Skeletal muscle satellite cell (primary cell): ENCODE measurements around the gene DUSP5.
A peak's percentile ranks its signal among the peaks of the same experiment; 100 is the strongest.

Experiments
- H3K27me3 ChIP-seq: 2 replicates; pipeline ENCODE4 v1.7.0; 2013; ENCODE audit warnings: low read length; ENCODE audit not compliant: control insufficient read depth, insufficient read depth
- H3K36me3 ChIP-seq: 2 replicates; pipeline ENCODE4 v1.7.0; 2013; ENCODE audit warnings: mild to moderate bottlenecking, control low read depth, low read length; ENCODE audit not compliant: insufficient read depth
- H3K4me1 ChIP-seq: 2 replicates; pipeline ENCODE4 v1.7.0; 2013; ENCODE audit warnings: low read length; ENCODE audit not compliant: control insufficient read depth, insufficient read depth
- H3K4me2 ChIP-seq: 2 replicates; pipeline ENCODE4 v1.7.0; 2013; ENCODE audit warnings: mild to moderate bottlenecking, low read length
- H3K4me3 ChIP-seq: 2 replicates; pipeline ENCODE4 v1.7.0; 2013; ENCODE audit warnings: low read length
- H3K9ac ChIP-seq: 2 replicates; pipeline ENCODE4 v1.7.0; 2013; ENCODE audit warnings: mild to moderate bottlenecking, low read depth, low read length, moderate library complexity
- H3K9me3 ChIP-seq: replicated peaks from 2 replicates; pipeline ENCODE4 v1.7.0; 2013; ENCODE audit warnings: mild to moderate bottlenecking, control low read depth, low read length

Gene DUSP5

GRCh38 chr10:110483633-110484032 lies 14.1 kb upstream of the DUSP5 start:
- peaks cover 23% of the 10 kb centered on the region for H3K4me1 ChIP-seq
- H3K27me3 ChIP-seq: no peaks in the 10 kb centered on the region
- no peaks in the 10 kb centered on the region for H3K36me3 ChIP-seq
- H3K9ac ChIP-seq: no peak overlapping the region
- no peak overlapping the region for H3K4me2 ChIP-seq
- no peaks in the 10 kb centered on the region for H3K9me3 ChIP-seq
- H3K4me3 ChIP-seq: no peak overlapping the region

GRCh38 chr10:110485541-110485940 lies 12.2 kb upstream of the DUSP5 start:
- no peak overlapping the region for H3K4me2 ChIP-seq
- H3K27me3 ChIP-seq: no peaks in the 10 kb centered on the region
- H3K36me3 ChIP-seq: no peaks in the 10 kb centered on the region
- H3K9me3 ChIP-seq: no peaks in the 10 kb centered on the region
- peaks cover 24% of the 10 kb centered on the region for H3K4me1 ChIP-seq
- no peak overlapping the region for H3K4me3 ChIP-seq
- H3K9ac ChIP-seq: no peak overlapping the region

GRCh38 chr10:110486680-110487410 lies 10.9 kb upstream of the DUSP5 start:
- no peaks in the 10 kb centered on the region for H3K36me3 ChIP-seq
- H3K4me1 ChIP-seq: peaks cover 29% of the 10 kb centered on the region
- H3K9ac ChIP-seq: no peak overlapping the region
- no peak overlapping the region for H3K4me2 ChIP-seq
- no peak overlapping the region for H3K4me3 ChIP-seq
- H3K27me3 ChIP-seq: no peaks in the 10 kb centered on the region
- no peaks in the 10 kb centered on the region for H3K9me3 ChIP-seq

GRCh38 chr10:110487411-110488331 lies 10.0 kb upstream of the DUSP5 start:
- H3K4me1 ChIP-seq: peaks cover 34% of the 10 kb centered on the region
- no peaks in the 10 kb centered on the region for H3K27me3 ChIP-seq
- no peak overlapping the region for H3K9ac ChIP-seq
- H3K4me3 ChIP-seq: no peak overlapping the region
- no peaks in the 10 kb centered on the region for H3K36me3 ChIP-seq
- no peak overlapping the region for H3K4me2 ChIP-seq
- no peaks in the 10 kb centered on the region for H3K9me3 ChIP-seq

- no peak overlapping the region for H3K9ac ChIP-seq
- no peaks in the 10 kb centered on the region for H3K36me3 ChIP-seq
- H3K4me1 ChIP-seq: peaks cover 37% of the 10 kb centered on the region
- no peaks in the 10 kb centered on the region for H3K9me3 ChIP-seq
- H3K4me3 ChIP-seq: no peak overlapping the region
- H3K4me2 ChIP-seq: no peak overlapping the region
- no peaks in the 10 kb centered on the region for H3K27me3 ChIP-seq
Observed at GRCh38 chr10:110488332-110488681, 9.4 kb upstream of the DUSP5 start.

- H3K9me3 ChIP-seq: no peaks in the 10 kb centered on the region
- H3K4me2 ChIP-seq: no peak overlapping the region
- H3K27me3 ChIP-seq: no peaks in the 10 kb centered on the region
- no peak overlapping the region for H3K4me3 ChIP-seq
- peaks cover 42% of the 10 kb centered on the region for H3K4me1 ChIP-seq
- no peak overlapping the region for H3K9ac ChIP-seq
- H3K36me3 ChIP-seq: no peaks in the 10 kb centered on the region
Observed at GRCh38 chr10:110488940-110489339, 8.8 kb upstream of the DUSP5 start.

GRCh38 chr10:110490640-110491039 lies 7.1 kb upstream of the DUSP5 start:
- peak overlapping the region; percentile 75 for H3K9ac ChIP-seq
- no peaks in the 10 kb centered on the region for H3K27me3 ChIP-seq
- no peaks in the 10 kb centered on the region for H3K9me3 ChIP-seq
- peaks cover 45% of the 10 kb centered on the region for H3K4me1 ChIP-seq
- H3K4me3 ChIP-seq: no peak overlapping the region
- no peaks in the 10 kb centered on the region for H3K36me3 ChIP-seq
- no peak overlapping the region for H3K4me2 ChIP-seq

- peaks cover 50% of the 10 kb centered on the region for H3K4me1 ChIP-seq
- no peaks in the 10 kb centered on the region for H3K27me3 ChIP-seq
- H3K36me3 ChIP-seq: no peaks in the 10 kb centered on the region
- H3K9ac ChIP-seq: peak overlapping the region; percentile 75
- peak overlapping the region; percentile 10 for H3K4me2 ChIP-seq
- no peak overlapping the region for H3K4me3 ChIP-seq
- no peaks in the 10 kb centered on the region for H3K9me3 ChIP-seq
Observed at GRCh38 chr10:110491346-110491745, 6.4 kb upstream of the DUSP5 start.

GRCh38 chr10:110492069-110492822 lies 5.5 kb upstream of the DUSP5 start:
- Histone ChIP-seq H3K4me1 (peaks cover 52% of the 10 kb centered on the region), H3K9me3 (no peaks in the 10 kb centered on the region), H3K27me3 (no peaks in the 10 kb centered on the region), H3K9ac (peak overlapping the region; percentile 75), H3K36me3 (no peaks in the 10 kb centered on the region), H3K4me3 (no peak overlapping the region), H3K4me2 (peak overlapping the region; percentile 10)

- Histone ChIP-seq H3K4me3 (no peak overlapping the region), H3K4me2 (no peak overlapping the region), H3K27me3 (no peaks in the 10 kb centered on the region), H3K4me1 (peaks cover 37% of the 10 kb centered on the region), H3K9me3 (no peaks in the 10 kb centered on the region), H3K9ac (no peak overlapping the region), H3K36me3 (peaks cover 1% of the 10 kb centered on the region)
Observed at GRCh38 chr10:110493832-110494426, 3.8 kb upstream of the DUSP5 start.

GRCh38 chr10:110494532-110494931 lies 3.2 kb upstream of the DUSP5 start:
- Histone ChIP-seq H3K9me3 (no peaks in the 10 kb centered on the region), H3K9ac (no peak overlapping the region), H3K4me2 (no peak overlapping the region), H3K27me3 (no peaks in the 10 kb centered on the region), H3K4me3 (no peak overlapping the region), H3K36me3 (peaks cover 7% of the 10 kb centered on the region), H3K4me1 (peaks cover 37% of the 10 kb centered on the region)
